Lung microvascular endothelial cell (primary cell): ENCODE data around the gene NMNAT1. TPM values are rescaled to one million over a fixed set of nuclear protein-coding genes. Genes with fewer than 3 reads are reported as not detected.
"Not testable (repeated sequence)": the region's sequence is repeated elsewhere in the genome, so short reads cannot be mapped to it uniquely, and the experiment has no call there.

Experiments used
- DNase-seq, 2 donors: peaks; one replicate each; pipeline versions ENCODE4 v3.0.0 to v3.0.0-alpha.2; 2010; ENCODE audit warnings: low read depth in 2 of 2
- total RNA-seq: library from RNA; depleted of rRNA; stranded (reverse); fragments of >200 nt; gene quantifications from 2 replicates; pipeline ENCODE4 v1.2.1, GENCODE V29; 2014

Gene NMNAT1
- 9.6 and 13.3 TPM in 2 replicates for total RNA-seq

DNA sequence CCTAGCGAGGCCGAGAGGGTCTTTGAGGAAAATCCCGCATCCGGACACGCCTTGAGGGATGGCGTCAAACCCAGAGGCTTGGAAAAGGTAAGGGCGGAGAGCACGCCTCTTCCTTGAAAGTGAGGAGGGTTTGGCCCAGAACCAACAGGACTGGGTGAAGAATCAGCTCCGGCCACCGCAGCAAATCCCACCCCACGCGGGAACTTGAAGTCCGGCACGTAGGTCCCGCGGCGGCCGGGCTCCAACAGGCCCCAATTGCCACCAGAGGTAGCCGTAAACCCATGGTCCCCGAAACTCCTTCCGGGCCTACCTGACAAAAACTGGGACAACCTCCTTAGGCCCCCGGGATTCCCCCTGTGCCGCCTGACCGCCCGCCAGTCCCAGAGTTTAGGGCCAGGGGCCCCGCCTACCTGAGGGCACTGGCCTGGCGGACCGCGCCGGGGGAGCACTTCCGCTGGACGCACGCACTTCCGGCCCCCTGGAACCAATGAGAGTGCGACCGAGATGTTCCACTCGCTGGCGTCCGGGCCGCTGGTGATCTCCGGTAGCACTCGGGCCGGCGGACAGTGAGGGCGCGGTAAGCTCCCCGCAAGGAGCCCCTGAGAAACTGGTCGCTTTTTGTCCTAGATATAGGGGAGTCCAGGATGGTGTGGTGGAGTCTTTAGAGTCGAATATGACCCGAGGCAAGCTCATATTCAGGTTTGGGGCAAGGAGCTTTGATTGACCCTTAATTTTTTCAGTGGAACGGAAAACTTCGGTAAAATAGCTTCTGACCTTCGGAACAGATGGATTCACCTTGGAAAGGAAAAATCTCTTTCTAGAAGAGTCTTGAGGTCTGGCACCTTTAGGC, at the start of gene NMNAT1, which contains the start of gene LZIC:
NMNAT1 (plus strand) TSS at position 537 of the 850 bp plus-strand sequence. CDS start 28,599 bp downstream, outside the sequence.
LZIC (minus strand) TSS at position 453 of the 850 bp plus-strand sequence. CDS start 6,772 bp downstream, outside the sequence.
- DNase-seq: peak; percentile 97

DNA sequence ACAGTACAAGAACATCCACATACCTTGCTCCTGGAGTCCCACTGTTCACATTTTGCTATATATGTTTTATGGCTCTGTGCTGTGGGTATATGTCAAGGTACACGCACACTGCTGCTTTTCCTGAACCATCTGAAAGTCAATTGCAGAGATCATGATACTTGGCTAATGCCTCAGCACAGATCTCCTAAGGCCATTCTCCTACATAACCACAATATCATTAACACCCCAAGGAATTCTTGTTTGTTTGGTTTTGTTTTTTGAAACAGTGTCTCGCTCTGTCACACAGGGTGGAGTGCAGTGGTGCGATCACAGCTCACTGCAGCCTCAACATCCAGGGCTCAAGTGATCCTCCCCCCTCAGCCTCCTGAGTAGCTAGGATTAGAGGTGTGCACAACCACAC, 49.2 kb upstream of the NMNAT1 start:
- no peak for DNase-seq

DNA sequence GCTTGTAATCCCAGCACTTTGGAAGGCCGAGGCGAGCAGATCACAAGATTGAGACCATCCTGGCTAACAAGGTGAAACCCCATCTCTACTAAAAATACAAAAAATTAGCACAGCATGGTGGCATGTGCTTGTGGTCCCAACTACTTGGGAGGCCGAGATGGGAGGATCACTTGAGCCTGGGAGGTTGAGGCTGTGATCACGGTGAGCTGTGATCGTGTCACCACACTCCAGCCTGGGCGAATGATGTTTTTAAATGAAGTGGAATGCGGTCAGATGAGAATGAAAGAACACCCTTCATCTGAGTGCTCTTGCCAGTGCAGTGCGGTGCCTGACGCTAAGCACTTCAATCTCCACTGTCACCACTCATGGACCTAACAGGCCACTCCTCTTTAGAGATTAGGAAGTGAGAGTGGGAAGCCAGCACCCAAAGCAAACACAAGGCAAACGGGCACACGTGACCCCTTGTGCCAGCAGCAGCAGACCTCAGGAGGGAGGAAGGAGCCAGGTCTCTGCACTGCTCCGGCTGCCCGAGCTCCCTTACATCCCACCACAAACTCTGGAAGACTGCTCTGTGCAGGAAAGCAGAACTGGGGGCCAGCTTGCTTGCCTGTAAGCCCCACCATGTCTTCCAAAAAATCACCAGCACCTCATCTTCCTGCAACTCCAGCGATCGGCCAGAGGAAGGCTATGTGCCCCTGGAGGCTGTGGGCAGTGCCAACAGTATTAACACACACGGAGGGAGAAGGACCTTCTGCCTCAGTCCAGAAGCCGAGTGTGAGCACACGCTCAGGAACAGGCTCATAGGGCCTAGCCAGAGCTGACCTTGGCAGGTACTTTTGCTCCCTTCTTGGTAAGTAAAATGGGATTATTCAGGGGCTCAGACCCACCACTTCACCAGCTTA, 42.9 kb upstream of the NMNAT1 start:
- peak in 1 of 2 donors; percentile 38 for DNase-seq

- DNase-seq: no peak
Measured at GRCh38 chr1:9901148-9902059, 41.9 kb upstream of the NMNAT1 start.

DNA sequence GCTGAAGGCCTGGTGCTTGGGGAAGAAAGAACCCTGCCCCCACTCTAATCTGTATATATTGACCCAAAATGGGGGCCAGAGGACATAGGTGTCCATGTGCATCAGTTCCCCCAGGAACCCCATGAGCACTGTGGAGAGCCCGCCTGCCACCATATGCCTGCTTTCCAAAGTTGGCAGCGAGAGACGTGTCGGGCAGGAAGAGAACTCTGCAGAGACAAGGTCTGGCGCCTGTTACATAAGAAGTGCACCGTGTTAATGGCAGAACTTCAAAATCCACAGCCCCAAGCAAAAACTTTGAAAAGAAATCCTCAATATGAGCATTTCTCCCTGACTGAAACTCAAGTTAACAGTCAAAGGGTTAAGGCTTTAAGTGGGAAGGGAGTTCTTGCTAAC, 41.2 kb upstream of the NMNAT1 start:
- no peak for DNase-seq

DNA sequence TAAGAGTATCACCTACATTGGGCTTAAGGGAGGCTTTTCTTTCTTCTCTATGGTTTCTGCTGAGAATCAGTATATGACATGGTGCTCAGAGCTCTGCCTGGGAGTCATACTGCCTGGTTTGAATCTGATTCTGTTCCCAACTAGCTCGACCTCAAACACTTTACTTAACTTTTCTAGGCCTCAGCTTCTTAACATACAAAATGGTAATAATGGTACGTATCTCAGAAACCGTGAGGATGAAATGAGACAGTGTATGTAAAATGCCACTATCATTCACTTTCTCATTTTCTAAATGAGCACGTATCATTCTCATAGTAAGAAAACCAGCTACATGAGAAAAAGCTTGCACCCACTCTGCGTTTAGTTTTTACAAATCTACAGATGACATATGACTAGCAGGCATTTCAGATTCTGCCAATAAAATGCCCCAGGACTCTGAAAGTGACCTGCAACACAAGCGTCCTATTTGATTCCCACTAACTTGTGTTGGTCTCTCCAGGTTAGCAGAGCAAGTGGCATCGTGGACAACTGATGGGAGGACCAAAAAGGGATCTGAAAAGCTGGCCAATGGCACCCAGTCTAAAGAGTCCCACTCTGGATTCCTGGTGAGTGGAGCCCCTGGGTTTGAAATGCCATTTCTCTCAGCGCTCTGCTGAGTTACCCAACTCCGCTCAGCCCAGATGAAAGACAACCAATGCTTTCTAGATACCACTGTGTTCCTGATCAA, 39.3 kb upstream of the NMNAT1 start:
- no peak for DNase-seq

DNA sequence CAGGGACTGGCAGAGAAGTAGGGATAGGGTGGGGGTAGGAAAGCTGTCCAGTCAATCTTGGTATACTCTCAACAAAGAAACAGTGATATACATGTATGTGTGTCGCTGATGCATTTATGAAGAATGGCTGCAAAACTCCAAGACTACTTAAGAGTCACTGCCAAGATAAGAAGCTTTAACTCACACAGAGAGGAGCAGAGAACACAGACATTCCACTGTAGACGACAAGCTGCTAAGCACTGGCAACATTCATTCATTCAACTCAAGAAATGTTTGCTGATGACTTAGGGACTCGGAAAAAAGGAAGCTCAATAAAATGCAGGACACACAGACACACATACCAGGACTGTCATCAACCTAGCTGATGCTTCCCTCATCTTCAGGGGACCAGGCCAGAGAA, 38.7 kb upstream of the NMNAT1 start:
- DNase-seq: no peak

DNA sequence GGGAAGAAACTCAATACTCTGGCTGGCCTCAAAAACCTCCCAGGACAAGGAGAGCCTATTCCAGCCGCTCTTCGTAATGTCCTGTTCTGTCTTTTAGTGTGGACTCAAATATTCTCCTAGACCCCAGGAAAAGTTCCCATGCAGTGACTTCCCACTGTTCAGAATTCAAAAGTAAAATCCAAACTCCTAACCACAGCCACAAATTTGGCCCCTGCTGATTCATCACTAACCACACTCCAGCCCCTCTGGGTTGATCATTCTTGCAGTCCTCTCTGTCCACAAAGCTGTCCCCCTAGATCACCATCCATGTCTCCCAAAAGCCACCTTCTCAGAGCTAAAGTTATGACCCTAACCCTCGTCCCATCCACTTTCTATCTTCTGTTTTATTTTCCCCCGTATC, 38.3 kb upstream of the NMNAT1 start:
- DNase-seq: no peak

GRCh38 chr1:9906466-9906865, 36.8 kb upstream of the NMNAT1 start:
- DNase-seq: no peak

DNA sequence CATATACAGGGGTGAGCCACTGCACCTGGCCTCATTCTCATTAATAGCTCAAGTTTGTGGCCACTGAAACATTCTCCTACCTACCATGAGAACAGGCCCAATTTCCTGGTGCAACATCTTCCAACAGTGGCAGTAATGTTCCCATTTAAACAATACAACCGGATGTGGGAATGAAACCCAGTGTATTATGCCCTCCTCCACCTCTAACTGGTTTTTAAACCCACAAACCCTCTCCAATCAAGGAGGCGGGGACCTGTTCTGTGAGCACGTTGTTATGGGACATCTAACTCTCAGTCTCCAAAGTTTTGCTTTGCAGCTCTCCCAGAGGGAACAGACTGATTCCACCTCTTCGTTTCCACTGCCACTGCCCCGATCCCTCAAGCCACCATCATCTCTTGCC, 35.8 kb upstream of the NMNAT1 start:
- DNase-seq: no peak

- DNase-seq: no peak
Measured at GRCh38 chr1:9908871-9909233, 34.4 kb upstream of the NMNAT1 start.

- DNase-seq: peak; percentile 24 to 40
Measured at GRCh38 chr1:9909234-9910046, 33.8 kb upstream of the NMNAT1 start.

DNA sequence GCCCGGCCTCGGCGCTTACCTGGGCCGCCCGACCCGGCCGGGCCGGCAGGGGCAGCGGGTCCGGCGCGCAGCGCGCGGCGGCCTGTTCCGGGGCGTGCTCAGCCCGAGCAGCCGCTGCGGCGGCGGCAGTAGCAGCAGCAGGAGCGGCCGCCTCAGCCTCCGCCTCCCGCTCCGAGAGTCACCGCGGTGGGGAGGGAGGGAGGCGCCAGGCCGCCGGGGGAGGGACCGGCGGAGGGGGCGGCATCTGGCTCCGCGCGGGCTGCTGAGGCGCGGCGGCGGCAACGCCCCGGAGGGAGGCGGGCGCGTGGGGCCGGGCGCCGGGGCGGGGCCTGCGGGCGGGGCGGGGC, 33.2 kb upstream of the NMNAT1 start, which contains the start of gene CTNNBIP1:
CTNNBIP1 (minus strand) TSS at position 194 of the 347 bp plus-strand sequence. CDS start 38,205 bp downstream, outside the sequence.
- DNase-seq: no peak

GRCh38 chr1:9910423-9911178, 32.7 kb upstream of the NMNAT1 start:
- DNase-seq: peak; percentile 99 to 100

DNA sequence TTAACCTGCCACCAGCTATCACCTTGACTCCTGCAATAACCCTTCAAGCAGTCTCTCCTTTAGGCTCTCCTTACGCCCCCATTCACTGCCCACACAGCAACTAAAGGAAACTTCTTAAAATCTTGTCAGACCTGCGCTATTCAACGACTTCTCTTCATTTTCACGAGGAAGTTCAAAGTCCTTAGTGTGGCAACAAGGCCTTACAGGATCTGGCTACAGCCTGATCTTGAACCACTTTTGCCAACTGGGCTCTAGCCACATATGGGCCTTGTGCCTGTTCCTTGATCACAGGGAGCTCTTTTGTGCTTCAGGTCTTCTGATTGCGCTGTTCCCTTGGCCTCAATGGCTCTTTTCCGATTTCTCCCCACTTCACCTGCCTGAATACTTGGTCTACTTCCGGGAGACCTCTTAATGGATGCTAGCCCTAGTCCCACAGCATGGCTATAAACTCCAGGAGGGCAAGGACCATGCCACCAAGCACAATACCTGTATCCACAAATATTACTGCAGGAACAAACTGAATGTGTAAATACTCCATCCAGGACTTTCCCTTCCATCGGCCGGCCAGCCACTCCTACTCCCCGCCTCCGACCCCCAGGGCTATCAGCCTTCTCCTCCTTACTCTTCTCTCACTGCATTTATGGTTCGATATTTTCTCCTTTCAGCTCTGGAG, 30.9 kb upstream of the NMNAT1 start:
- no peak for DNase-seq

DNA sequence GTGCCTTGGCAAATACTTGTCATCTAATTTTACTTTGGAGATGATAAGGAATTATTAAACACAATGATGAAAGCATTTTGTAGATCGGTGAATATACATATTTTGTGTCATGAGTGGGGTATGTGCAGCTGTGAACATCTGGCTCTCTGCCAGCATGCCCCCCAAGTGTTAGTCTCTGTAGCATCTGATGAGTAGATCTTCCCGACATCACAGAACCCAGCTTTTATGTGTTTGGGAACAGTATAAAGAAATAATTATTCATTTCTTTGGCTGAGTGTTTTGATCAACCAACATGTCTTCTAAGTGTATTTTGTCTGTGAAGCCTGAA, 28.7 kb upstream of the NMNAT1 start:
- DNase-seq: no peak

- no peak for DNase-seq
Measured at GRCh38 chr1:9916452-9916851, 26.8 kb upstream of the NMNAT1 start.

GRCh38 chr1:9917495-9917894, 25.8 kb upstream of the NMNAT1 start:
- DNase-seq: not testable (repeated sequence)
